Gastroesophageal sphincter (tissue), 2 donors: ENCODE measurements around the gene SELENOS.

Source experiments
- EP300 ChIP-seq: sonication (generic); formaldehyde crosslinking; IDR thresholded peaks from one replicate; pipeline ENCODE4 v1.6.1; 2017; ENCODE audit warnings: antibody characterized with exemption, mild to moderate bottlenecking
- POLR2A ChIP-seq, 2 donors: fragments of 450-650 bp; IDR thresholded peaks; one replicate each; pipeline ENCODE4 v1.6.1; 2017; ENCODE audit warnings: antibody characterized with exemption in 2 of 2, mild to moderate bottlenecking in 2 of 2, moderate library complexity in 1 of 2

DNA sequence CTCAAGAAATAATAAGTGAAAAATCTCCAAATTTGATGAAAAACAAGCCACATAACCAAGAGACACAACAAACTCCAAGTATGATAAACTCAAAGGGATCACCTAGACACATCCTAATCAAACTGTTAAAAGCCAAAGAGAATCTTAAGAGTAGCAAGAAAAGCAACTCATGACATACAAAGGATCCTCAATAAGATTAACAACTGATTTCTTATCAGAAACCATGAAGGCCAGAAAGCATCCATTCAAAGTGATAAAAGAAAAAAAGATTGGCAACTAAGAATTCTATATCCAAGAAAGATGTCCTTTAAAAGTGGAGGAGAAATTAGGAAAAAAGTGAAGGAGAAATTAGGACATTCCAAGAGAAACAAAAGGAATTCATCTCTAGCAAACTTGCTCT, 49.0 kb downstream of the SELENOS start:
- TF ChIP-seq POLR2A (IDR thresholded peaks at IDR 0.05): no peak
- TF ChIP-seq EP300: no peak
